HepG2 (cell line): ENCODE data around the gene ST8SIA4. TPM values are rescaled to one million over a fixed set of nuclear protein-coding genes. Genes with fewer than 3 reads are reported as not detected.

ENCODE experiments used
- ATAC-seq: fragments of 200-7000 bp; cut with Tn5 transposase; 3 replicates; pipeline ENCODE4 v1.9.1; 2020; ENCODE audit warnings: mild to moderate bottlenecking, moderate library complexity
- BruUV-seq: library from RNA; stranded (reverse); fragments of 400-500 nt; replicated peaks from 2 replicates; lab custom pipeline; 2021; lab: Mats Ljungman, UMichigan
- CTCF ChIA-PET: fragments of 300-600 bp; formaldehyde crosslinking; extraction: SDS; loops from one replicate; lab custom pipeline; 2021; ENCODE audit warnings: low total read pairs, inconsistent platforms, low intra/inter-chr PET ratio; lab: Yijun Ruan, JAX
- POLR2A ChIA-PET: fragments of 350-600 bp; sonication (Branson Sonifier 250); formaldehyde crosslinking; loops from one replicate; lab custom pipeline; 2020; ENCODE audit warnings: antibody characterized with exemption, inconsistent platforms; lab: Yijun Ruan, JAX
- DNase-seq: peaks from one replicate; pipeline ENCODE4 v3.0.0-alpha.2; 2015; ENCODE audit warnings: low spot score
- FAIRE-seq: peaks from 3 replicates; lab custom pipeline; 2011; peaks lifted over from hg19 to GRCh38; lab: Jason Lieb, UNC
- H2AFZ ChIP-seq: one replicate; pipeline ENCODE4 v1.6.1; 2011; ENCODE audit warnings: low read length, inconsistent platforms
- H3K27ac ChIP-seq: fragments of 300-600 bp; 3 replicates; pipeline ENCODE4 v1.8.0; 2011; ENCODE audit warnings: mixed run types, mild to moderate bottlenecking, mixed read lengths, low read length, inconsistent platforms; ENCODE audit not compliant: insufficient read depth; ENCODE audit errors: extremely low read length
- H3K27me3 ChIP-seq, 2 experiments: fragments of 200-600 bp in 1 of 2; 2 replicates in 1 of 2; 3 replicates in 1 of 2; pipeline versions ENCODE4 v1.6.0 to v1.8.0; 2011; ENCODE audit warnings: low read length in 2 of 2, mild to moderate bottlenecking in 2 of 2, moderate library complexity in 2 of 2, inconsistent platforms in 1 of 2; ENCODE audit not compliant: insufficient read depth in 2 of 2, control insufficient read depth in 1 of 2
- H3K36me3 ChIP-seq, 2 experiments: fragments of 200-600 bp in 1 of 2; replicated peaks in 1 of 2; 2 replicates in 1 of 2; 3 replicates in 1 of 2; pipeline versions ENCODE4 v1.5.1 to v1.8.0; 2011; ENCODE audit warnings: low read length in 2 of 2, inconsistent platforms in 1 of 2; ENCODE audit not compliant: insufficient read depth in 2 of 2, control insufficient read depth in 1 of 2
- H3K4me1 ChIP-seq: 2 replicates; pipeline ENCODE4 v1.5.1; 2012; ENCODE audit warnings: low read length, inconsistent platforms; ENCODE audit not compliant: insufficient read depth
- H3K4me2 ChIP-seq: 2 replicates; pipeline ENCODE4 v1.6.0; 2011; ENCODE audit warnings: low read depth, low read length, inconsistent platforms
- H3K4me3 ChIP-seq, 3 experiments: fragments of 200-600 bp in 1 of 3; sonication (generic), shearing (Covaris generic) in 1 of 3; replicated peaks in 1 of 3; 2 replicates each; pipeline ENCODE4 v1.5.1; 2011 to 2016; ENCODE audit warnings: low read length in 3 of 3, inconsistent platforms in 2 of 3, low read depth in 2 of 3, mild to moderate bottlenecking in 2 of 3, control low read depth in 1 of 3, mixed read lengths in 1 of 3; ENCODE audit not compliant: insufficient read depth in 1 of 3
- H3K79me2 ChIP-seq: one replicate; pipeline ENCODE4 v1.6.1; 2011; ENCODE audit warnings: low read length, inconsistent platforms; ENCODE audit not compliant: insufficient read depth
- H3K9ac ChIP-seq: 2 replicates; pipeline ENCODE4 v1.6.0; 2011; ENCODE audit warnings: mild to moderate bottlenecking, low read depth, low read length, inconsistent platforms; ENCODE audit not compliant: insufficient read depth
- H3K9me3 ChIP-seq: 2 replicates; pipeline ENCODE4 v1.5.1; 2012; ENCODE audit warnings: mild to moderate bottlenecking, low read length
- H4K20me1 ChIP-seq: 2 replicates; pipeline ENCODE4 v1.6.0; 2011; ENCODE audit warnings: inconsistent platforms, mild to moderate bottlenecking, low read length, moderate library complexity; ENCODE audit not compliant: insufficient read depth
- ATM ChIP-seq: fragments of 450-650 bp; IDR thresholded peaks from 2 replicates; pipeline ENCODE4 v1.7.1; 2017; ENCODE audit warnings: mild to moderate bottlenecking, borderline replicate concordance
- JDP2 ChIP-seq: sonication (generic); formaldehyde crosslinking; IDR thresholded peaks from 2 replicates; pipeline ENCODE4 v1.8.1; 2022; ENCODE audit warnings: missing genetic modification reagents, borderline replicate concordance
- MTF2 ChIP-seq: sonication (generic); formaldehyde crosslinking; IDR thresholded peaks from 2 replicates; pipeline ENCODE4 v1.5.0; 2020; ENCODE audit warnings: missing genetic modification reagents, borderline replicate concordance
- SUZ12 ChIP-seq: fragments of 150-350 bp; IDR thresholded peaks from 2 replicates; pipeline ENCODE4 v1.6.1; 2014; ENCODE audit warnings: low read depth, low read length
- TEAD3 ChIP-seq: optimal IDR thresholded peaks from 2 replicates; pipeline ENCODE3; 2016; ENCODE audit warnings: borderline replicate concordance
- ZNF296 ChIP-seq: sonication (generic); formaldehyde crosslinking; conservative IDR thresholded peaks from 2 replicates; pipeline ENCODE4 v1.5.0; 2020; ENCODE audit warnings: mild to moderate bottlenecking, missing genetic modification reagents
- ZNF530 ChIP-seq: sonication (generic); formaldehyde crosslinking; IDR thresholded peaks from 2 replicates; pipeline ENCODE4 v1.5.0; 2020; ENCODE audit warnings: low read depth, mild to moderate bottlenecking, missing genetic modification reagents
- ZSCAN29 ChIP-seq: sonication (generic); formaldehyde crosslinking; conservative IDR thresholded peaks from 2 replicates; pipeline ENCODE4 v1.4.0; 2020; ENCODE audit warnings: mild to moderate bottlenecking, missing genetic modification reagents
- WGBS: methylation state at CpG from one replicate; pipeline ENCODE4 v1.1.6; 2017; ENCODE audit warnings: low lambda C conversion rate; 5-methylcytosine and 5-hydroxymethylcytosine counted together
- in situ Hi-C: cut with HindIII; loops from 2 replicates; pipeline ENCODE4 v1.10.0; 2017; ENCODE audit warnings: low pct_unique_long_range_greater_than_20kb; ENCODE audit not compliant: extremely low pct_ligation_motif_present
- intact Hi-C: fragments of 100-400 bp; cut with micrococcal nuclease; formaldehyde crosslinking; loops from one replicate; pipeline ENCODE4 v1.10.0; 2022; ENCODE audit not compliant: unreplicated experiment
- polyA plus RNA-seq, 8 experiments: library from polyadenylated mRNA; depleted of rRNA in 3 of 8; stranded (reverse) in 7 of 8; unstranded in 1 of 8; fragments of >200 nt; fragmentation: Illumina TruSeq in 4 of 8; extraction: Trizol in 4 of 8; gene quantifications; 2 replicates each; pipeline versions ENCODE4 v1.2.1 to v1.2.3, GENCODE V29; 2011 to 2016; ENCODE audit warnings: low read depth in 4 of 8, missing spikeins in 1 of 8, mixed read lengths in 1 of 8; ENCODE audit not compliant: insufficient read depth in 1 of 8
- total RNA-seq, 5 experiments: library from RNA; depleted of rRNA; stranded (reverse); fragments of >200 nt; fragmentation: Illumina TruSeq; extraction: Trizol; gene quantifications; 2 replicates each; pipeline ENCODE4 v1.2.3, GENCODE V29; 2016; ENCODE audit warnings: low read depth in 1 of 5
- TF ChIP-seq, protein P1 (sequence below), 2 experiments: IDR thresholded peaks; 2 replicates each; pipeline ENCODE4 v1.6.1; 2011 to 2012; ENCODE audit warnings: low read length in 2 of 2, borderline replicate concordance in 1 of 2, low read depth in 1 of 2, mild to moderate bottlenecking in 1 of 2, moderate library complexity in 1 of 2
- TF ChIP-seq, protein P2 (sequence below): sonication (generic); formaldehyde crosslinking; IDR thresholded peaks from 2 replicates; pipeline ENCODE4 v1.4.0; 2020; ENCODE audit warnings: missing genetic modification reagents, borderline replicate concordance
- TF ChIP-seq, protein P3 (sequence below): sonication (generic); formaldehyde crosslinking; IDR thresholded peaks from 2 replicates; pipeline ENCODE4 v1.5.1; 2020; ENCODE audit warnings: missing genetic modification reagents, mild to moderate bottlenecking, borderline replicate concordance

The ST8SIA4 gene
- total and polyA plus RNA-seq, 2 of the 13 experiments (the other 11 are each of a cell fraction or from before 2014, with no cell fraction given): not detected

DNA sequence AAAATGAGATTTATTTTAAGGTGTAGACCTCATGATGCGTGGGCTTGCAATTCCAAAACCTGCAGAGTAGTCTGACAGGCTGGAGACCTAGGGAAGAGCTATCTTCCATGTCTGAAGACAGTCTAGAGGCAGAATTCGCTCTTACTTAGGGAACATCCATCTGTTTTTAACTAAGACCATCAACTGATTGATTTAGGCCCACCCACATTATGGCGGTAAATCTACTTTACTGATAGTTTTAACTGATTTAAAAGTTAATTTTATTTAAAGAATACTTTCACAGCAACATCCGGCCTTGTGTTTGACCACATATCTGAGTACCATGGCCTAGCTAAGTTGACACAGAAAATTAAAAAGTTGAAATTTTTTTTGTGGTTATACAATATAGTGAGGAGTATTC lies 6.0 kb upstream of the ST8SIA4 start:
- no peak overlapping the region for H3K9ac ChIP-seq
- in situ Hi-C loops: no loop called here
- H3K36me3 ChIP-seq: no peaks in the 10 kb centered on the region
- no peaks in the 10 kb centered on the region for H3K9me3 ChIP-seq
- no peak overlapping the region for H3K27ac ChIP-seq
- TF ChIP-seq MTF2 (CRISPR knock-in tag) (no peak), ZNF530 (no peak), ATM (no peak), ZSCAN29 (CRISPR knock-in tag) (no peak), SUZ12 (no peak), TEAD3 (CRISPR knock-in tag) (no peak), ZNF296 (CRISPR knock-in tag) (no peak), JDP2 (CRISPR knock-in tag) (no peak)
- TF ChIP-seq, protein P1, sequence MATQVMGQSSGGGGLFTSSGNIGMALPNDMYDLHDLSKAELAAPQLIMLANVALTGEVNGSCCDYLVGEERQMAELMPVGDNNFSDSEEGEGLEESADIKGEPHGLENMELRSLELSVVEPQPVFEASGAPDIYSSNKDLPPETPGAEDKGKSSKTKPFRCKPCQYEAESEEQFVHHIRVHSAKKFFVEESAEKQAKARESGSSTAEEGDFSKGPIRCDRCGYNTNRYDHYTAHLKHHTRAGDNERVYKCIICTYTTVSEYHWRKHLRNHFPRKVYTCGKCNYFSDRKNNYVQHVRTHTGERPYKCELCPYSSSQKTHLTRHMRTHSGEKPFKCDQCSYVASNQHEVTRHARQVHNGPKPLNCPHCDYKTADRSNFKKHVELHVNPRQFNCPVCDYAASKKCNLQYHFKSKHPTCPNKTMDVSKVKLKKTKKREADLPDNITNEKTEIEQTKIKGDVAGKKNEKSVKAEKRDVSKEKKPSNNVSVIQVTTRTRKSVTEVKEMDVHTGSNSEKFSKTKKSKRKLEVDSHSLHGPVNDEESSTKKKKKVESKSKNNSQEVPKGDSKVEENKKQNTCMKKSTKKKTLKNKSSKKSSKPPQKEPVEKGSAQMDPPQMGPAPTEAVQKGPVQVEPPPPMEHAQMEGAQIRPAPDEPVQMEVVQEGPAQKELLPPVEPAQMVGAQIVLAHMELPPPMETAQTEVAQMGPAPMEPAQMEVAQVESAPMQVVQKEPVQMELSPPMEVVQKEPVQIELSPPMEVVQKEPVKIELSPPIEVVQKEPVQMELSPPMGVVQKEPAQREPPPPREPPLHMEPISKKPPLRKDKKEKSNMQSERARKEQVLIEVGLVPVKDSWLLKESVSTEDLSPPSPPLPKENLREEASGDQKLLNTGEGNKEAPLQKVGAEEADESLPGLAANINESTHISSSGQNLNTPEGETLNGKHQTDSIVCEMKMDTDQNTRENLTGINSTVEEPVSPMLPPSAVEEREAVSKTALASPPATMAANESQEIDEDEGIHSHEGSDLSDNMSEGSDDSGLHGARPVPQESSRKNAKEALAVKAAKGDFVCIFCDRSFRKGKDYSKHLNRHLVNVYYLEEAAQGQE (IDR thresholded peaks at IDR 0.05; ENCODE audit: borderline replicate concordance in 1 of 2, low read depth in 1 of 2, low read length in 2 of 2): no peak
- TF ChIP-seq, protein P2, sequence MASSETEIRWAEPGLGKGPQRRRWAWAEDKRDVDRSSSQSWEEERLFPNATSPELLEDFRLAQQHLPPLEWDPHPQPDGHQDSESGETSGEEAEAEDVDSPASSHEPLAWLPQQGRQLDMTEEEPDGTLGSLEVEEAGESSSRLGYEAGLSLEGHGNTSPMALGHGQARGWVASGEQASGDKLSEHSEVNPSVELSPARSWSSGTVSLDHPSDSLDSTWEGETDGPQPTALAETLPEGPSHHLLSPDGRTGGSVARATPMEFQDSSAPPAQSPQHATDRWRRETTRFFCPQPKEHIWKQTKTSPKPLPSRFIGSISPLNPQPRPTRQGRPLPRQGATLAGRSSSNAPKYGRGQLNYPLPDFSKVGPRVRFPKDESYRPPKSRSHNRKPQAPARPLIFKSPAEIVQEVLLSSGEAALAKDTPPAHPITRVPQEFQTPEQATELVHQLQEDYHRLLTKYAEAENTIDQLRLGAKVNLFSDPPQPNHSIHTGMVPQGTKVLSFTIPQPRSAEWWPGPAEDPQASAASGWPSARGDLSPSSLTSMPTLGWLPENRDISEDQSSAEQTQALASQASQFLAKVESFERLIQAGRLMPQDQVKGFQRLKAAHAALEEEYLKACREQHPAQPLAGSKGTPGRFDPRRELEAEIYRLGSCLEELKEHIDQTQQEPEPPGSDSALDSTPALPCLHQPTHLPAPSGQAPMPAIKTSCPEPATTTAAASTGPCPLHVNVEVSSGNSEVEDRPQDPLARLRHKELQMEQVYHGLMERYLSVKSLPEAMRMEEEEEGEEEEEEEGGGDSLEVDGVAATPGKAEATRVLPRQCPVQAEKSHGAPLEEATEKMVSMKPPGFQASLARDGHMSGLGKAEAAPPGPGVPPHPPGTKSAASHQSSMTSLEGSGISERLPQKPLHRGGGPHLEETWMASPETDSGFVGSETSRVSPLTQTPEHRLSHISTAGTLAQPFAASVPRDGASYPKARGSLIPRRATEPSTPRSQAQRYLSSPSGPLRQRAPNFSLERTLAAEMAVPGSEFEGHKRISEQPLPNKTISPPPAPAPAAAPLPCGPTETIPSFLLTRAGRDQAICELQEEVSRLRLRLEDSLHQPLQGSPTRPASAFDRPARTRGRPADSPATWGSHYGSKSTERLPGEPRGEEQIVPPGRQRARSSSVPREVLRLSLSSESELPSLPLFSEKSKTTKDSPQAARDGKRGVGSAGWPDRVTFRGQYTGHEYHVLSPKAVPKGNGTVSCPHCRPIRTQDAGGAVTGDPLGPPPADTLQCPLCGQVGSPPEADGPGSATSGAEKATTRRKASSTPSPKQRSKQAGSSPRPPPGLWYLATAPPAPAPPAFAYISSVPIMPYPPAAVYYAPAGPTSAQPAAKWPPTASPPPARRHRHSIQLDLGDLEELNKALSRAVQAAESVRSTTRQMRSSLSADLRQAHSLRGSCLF (CRISPR knock-in tag): no peak
- TF ChIP-seq, protein P3, sequence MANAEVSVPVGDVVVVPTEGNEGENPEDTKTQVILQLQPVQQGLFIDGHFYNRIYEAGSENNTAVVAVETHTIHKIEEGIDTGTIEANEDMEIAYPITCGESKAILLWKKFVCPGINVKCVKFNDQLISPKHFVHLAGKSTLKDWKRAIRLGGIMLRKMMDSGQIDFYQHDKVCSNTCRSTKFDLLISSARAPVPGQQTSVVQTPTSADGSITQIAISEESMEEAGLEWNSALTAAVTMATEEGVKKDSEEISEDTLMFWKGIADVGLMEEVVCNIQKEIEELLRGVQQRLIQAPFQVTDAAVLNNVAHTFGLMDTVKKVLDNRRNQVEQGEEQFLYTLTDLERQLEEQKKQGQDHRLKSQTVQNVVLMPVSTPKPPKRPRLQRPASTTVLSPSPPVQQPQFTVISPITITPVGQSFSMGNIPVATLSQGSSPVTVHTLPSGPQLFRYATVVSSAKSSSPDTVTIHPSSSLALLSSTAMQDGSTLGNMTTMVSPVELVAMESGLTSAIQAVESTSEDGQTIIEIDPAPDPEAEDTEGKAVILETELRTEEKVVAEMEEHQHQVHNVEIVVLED (CRISPR knock-in tag): no peak
- no peak overlapping the region for H3K4me2 ChIP-seq
- H2AFZ ChIP-seq: no peak overlapping the region
- peaks cover 0 to 4% of the 10 kb centered on the region in 2 experiments; a peak in 3 of 5 replicates for H3K27me3 ChIP-seq
- no peak overlapping the region for H3K4me3 ChIP-seq
- ChIA-PET CTCF (no interaction called here), POLR2A (no interaction called here)
- FAIRE-seq (no peak), DNase-seq (no peak), ATAC-seq (no peak)
- H3K79me2 ChIP-seq: no peaks in the 10 kb centered on the region
- H3K4me1 ChIP-seq: no peaks in the 10 kb centered on the region
- no TSS peak for BruUV-seq
- 15% methylated on average over 4 of the region's 4 CpGs for WGBS
- H4K20me1 ChIP-seq: no peaks in the 10 kb centered on the region
- intact Hi-C loops: no loop called here
